Activated CD4-positive, CD25-positive, alpha-beta regulatory T cell treated with anti-CD3 and anti-CD28 coated beads, Interleukin-2, amount 50 U/mL, for 16 hours (primary cell): Measurements from ENCODE around the gene VPS26A.
"Not testable (repeated sequence)": the region's sequence is repeated elsewhere in the genome, so short reads cannot be mapped to it uniquely, and the experiment has no call there.

Experiments
- DNase-seq: peaks from one replicate; pipeline ENCODE4 v3.0.0-alpha.2; 2020; ENCODE audit warnings: low read depth, low spot score

The VPS26A gene

GRCh38 chr10:69175326-69175725 lies 51.3 kb downstream of the VPS26A start:
- DNase-seq, result not testable (repeated sequence)

DNA sequence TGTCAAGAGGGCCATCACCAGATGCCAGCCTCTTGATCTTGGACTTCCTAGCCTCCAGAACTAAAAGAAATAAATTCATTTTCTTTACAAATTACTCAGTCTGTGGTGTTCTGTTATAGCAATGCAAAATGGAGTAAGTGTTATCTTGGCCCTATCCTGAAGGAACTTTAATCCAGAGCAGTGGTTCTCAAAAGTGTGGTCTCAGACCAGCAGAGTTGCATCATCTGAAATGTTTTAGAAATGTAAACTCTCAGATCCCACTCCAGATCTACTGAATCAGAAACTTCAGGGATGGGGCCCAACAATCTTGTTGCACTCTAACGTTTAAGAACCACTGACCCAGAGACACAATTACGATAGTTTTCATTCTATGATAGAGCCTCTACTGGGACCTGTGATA lies 52.8 kb downstream of the VPS26A start:
- DNase-seq, result no peak

DNA sequence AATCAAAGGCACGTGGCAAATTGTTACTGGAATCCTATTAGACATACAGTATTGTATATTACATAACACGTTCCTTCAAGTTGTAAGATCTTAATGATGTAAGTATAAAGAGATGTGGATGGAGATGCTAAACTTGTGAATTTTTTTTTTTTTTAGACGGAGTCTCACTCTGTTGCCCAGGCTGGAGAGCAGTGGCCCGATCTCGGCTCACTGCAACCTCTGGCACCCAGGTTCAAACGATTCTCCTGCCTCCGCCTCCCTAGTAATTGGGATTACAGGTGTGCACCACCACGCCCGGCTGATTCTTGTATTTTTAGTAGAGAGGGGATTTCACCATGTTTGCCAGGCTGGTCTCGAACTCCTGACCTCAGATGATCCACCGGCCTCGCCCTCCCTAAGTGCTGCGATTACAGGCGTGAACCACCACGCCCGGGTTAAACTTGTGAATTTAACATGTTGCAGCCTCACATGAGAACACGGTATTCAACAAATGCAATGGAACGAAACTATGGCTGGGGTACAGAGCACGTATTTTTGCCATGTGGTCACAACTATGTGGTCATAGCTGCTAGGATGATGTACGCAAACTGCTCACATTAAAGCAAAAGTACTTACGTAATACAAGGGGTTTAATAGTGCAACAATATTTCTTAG lies 55.2 kb downstream of the VPS26A start:
- DNase-seq, result peak; percentile 5

GRCh38 chr10:69179743-69180524 lies 56.0 kb downstream of the VPS26A start, which contains the start of gene SUPV3L1:
Gene SUPV3L1 (plus strand): TSS chr10:69180234. CDS start chr10:69180292, 58 bp downstream.
- peak; percentile 75 for DNase-seq

DNA sequence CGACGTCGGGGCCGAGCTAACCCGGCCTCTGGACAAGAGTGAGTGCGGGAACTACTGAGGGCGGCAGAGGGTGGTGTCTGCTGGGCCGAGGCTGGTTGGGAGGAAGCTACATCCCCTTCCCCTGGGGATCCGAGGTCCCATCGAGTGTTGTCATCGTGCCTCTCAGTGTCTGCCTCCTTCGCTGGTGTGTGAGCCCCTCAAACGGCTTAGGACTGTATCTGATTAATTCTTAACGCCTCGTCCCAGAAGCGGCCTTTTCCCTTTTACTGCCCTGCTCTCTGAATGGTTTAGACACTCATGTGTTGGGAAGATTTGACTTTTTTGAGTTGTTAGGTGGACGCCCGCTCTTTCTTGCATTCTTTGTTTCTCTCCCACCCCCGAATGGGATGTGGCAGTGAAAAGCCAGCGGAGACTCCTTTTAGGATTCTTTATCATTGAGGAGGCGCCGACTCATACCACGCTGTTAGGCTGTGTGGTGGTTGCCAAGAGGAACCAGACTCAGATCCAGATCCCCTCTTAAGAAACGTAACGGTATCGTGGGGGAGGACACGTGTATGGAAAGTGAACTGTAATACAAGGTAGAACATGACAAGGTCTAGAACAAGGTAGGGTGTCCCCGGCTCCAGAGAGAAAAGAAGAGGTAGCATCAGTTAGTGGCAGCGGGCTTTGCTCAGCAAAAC lies 56.7 kb downstream of the VPS26A start:
- peak; percentile 1 for DNase-seq

DNA sequence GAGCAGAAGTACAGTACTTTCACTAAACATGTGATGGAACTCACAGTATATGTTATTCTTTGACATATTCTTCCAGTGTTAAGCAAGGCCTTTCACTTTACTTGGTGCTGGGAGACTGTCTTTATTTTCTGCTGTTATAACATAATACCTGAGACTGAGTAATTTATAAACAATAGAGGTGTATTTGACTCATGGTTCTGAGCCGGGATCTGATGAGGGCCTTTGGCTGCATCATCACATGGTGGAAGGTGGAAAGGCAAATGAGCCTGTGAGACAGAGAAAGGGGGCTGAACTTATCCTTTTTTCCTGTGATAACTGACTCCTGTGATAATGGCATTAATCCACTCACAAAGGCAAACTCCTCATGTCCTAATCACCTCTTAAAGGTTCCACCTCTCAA lies 57.5 kb downstream of the VPS26A start:
- no peak for DNase-seq

DNA sequence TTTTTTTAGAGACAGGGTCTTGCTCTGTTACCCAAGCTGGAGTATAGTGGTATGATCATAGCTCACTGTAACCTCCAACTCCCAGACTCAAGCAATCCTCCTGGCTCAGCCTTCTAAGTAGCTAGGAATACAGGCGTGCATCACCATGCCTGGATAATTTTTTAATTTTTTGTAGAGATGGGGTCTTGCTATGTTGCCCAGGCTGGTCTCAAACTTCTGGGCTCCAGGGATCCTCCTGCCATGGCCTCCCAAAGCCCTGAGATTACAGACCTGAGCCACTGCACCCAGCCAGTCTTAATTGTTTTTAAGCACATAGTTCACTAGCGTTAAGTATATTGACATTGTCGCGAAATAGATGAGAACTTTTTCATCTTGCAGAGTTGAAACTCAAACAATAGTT lies 58.0 kb downstream of the VPS26A start:
- DNase-seq, result no peak

GRCh38 chr10:69186524-69186923 lies 62.5 kb downstream of the VPS26A start:
- DNase-seq, result no peak

- no peak for DNase-seq
These were observed 77.1 kb downstream of the VPS26A start for GRCh38 chr10:69201045-69201444.

DNA sequence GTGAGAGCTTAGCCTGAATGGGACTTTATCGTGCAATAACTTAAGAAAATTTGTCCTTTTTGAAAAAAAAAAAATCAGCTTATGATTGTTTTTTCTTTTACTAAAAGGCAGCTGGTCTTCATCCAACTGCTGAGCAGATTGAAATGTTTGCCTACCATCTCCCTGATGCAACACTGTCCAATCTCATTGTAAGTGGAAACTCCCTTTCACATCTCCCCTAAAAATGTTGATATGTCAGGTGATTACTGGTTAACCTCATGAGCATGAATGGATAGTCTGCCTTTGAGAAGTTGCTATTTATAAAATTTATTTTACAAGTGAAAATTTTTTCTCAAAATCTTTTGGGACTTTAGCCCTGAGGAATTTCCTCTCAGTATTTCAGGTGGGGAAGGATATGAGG lies 78.4 kb downstream of the VPS26A start:
- no peak for DNase-seq

GRCh38 chr10:69208761-69209160 lies 84.8 kb downstream of the VPS26A start:
- DNase-seq, result no peak

DNA sequence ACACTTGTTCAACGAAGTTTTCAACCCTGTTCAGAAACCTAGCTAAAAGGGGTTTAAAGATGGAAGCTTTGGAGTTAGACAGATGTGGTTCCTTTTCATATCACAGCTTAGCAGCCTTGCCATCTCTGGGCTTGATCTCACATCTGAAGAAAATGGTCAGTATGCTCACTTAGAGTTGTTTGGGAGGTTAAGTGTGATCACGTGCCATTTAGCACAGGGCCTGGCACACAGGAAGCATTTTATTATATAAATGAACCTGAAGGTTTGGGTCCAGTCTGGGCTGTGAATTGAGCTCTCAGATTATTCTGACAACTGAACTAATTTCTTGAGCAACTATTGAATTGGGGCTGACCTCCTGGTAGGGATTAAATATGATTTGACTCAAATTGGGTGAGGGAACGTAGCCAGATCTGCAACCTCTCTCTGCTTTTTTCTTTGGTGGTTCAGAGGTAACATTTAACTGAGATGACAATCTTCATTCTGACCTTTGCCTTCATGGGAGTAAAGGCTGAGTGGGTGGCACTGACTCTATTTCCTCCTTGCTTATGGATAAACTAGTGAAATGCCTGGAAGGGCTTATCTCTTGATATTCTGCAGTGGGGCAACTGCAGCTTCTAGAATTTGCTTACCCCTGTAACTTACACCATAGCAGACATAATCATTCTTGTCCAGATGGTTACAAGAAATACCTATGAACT lies 86.0 kb downstream of the VPS26A start:
- no peak for DNase-seq

DNA sequence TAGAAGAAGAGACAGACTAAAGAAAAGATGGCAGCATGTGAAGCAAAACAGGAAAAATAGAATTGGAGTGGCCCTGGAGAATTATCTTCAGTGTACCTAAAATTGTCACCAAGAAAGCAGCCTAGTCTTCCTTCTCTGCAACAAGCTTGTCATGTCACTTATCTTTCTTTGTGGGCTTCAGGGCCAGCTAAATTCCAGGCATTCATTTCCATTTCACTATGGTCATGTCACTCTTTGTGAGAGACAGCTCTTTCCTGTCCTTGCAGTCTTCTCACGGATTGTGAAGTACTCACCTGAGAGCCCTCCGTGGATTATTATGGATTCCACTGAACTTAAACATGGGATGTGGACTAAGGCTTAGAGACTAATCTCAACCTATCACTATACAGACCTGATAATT lies 87.1 kb downstream of the VPS26A start:
- DNase-seq, result no peak

DNA sequence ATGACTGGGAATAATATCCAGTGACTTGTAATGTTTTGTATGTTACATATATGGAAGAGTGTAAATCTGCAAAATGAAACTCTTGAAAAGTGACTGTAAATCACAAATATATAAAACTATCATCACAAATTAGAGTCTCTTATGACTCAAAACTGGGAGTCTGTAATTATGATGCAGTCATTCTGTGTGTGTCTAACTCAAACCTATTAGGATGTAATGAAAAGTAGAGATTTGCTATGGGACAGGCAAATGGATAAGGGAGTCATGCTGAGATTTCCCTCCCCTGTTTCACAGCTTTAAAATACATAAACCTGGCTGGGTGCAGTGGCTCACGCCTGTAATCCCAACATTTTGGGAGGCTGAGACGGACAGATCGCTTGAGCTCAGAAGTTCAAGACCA lies 87.5 kb downstream of the VPS26A start:
- DNase-seq, result no peak

DNA sequence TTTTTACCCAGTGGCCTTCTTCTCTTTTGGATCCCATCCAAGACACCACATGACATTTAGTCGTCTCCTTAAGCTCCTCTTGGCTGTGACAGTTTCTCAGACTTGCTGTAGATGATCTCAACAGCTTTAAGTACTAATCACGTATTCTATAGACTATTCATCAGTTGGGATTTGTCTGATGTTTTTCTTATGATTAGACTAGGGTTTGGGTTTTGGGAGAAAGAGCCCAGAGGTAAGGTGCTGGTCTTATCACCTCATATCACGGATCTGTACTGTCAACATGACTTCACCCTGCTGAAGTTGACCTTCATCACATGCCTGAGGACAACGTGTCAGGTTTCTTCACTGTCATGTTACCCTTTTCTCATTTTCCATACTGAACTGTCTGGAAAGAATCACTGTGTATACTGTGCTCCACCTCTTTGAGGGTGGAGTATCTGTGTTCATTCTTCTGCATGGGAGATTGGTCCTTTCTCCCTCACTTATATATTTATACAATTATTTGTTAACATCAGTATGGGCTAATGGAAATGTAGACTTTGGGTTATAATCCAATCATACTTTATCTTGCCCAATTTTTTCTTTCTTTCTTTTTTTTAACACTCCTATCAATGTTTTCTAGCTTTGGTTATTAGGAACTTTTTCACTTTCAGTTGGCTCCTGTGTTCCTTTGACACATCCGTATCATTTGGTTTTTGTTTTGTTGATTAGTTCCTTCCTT lies 89.8 kb downstream of the VPS26A start:
- no peak for DNase-seq

DNA sequence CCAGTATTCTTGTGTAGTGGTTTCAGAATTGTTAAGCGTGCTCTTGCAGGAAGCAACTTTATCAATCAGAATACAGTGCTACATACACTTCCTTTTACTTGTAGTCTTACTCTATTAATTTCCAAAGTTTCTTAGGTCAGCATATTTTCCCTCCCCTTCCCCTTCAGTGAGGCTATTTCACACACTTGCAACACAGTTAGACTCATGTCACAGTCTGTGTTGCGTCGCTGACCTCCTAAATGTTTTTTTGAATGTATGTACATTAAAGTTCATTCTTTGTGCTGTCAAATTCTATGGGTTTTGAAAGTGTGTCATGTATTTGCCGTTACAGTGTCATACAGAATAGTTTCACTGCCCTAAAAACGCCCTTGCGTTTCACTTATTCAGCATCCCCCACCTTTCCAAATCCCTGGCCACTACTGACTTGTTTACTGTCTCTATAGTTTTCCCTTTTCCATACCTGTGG lies 90.7 kb downstream of the VPS26A start:
- no peak for DNase-seq

GRCh38 chr10:69215405-69216171 lies 91.6 kb downstream of the VPS26A start:
- DNase-seq, result no peak

DNA sequence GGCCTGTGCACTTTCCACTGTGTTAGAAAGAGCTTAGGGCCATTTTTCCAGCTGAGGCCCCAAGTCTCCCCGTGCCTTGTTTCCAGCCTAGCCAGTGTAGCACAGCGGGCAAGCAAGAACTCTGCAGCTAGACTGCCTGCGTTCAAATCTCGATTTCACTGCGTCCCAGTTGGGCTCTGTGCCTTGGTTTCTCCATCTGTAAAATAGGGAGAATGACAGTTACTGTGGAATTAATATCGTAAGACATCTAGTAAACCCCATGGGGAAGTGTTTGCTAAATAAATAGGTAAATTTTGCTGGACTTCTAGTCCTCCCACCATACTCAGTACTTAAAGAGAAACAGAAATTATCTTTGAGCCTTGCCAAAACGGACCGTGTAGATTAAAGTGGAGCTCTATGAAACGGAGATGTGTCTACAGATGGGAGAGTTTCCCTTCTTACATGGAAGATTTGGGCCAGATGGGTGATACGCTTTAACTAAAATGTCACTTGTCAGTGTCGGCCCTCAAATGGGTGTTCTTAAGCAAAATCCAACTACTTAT lies 92.7 kb downstream of the VPS26A start:
- DNase-seq, result no peak

GRCh38 chr10:69217119-69217754 lies 93.3 kb downstream of the VPS26A start:
- DNase-seq, result no peak

DNA sequence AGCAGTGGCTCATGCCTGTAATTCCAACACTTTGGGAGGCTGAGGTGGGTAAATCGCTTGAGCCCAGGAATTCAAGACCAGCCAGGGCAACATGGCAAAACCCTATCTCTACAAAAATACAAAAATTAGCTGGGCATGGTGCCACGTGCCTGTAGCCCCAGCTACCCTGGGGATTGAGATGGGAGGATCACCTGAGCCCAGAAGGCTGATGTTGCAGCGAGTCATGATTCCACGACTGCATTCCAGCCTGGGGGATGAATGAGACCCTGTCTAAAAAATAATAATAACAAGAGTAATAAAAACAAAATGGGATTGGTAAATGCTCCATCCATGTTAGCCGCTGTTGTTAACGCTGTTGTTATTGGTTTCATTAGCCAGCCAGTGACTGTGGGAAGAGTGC lies 94.9 kb downstream of the VPS26A start:
- no peak for DNase-seq
